GM12878 (cell line): ENCODE results near the gene BLACAT1. TPM values are rescaled to one million over a fixed set of nuclear protein-coding genes. Genes with fewer than 3 reads are reported as not detected.

ENCODE experiments used
- ATAC-seq: fragments of 200-7000 bp; cut with Tn5 transposase; 3 replicates; pipeline ENCODE4 v1.9.1; 2020; ENCODE audit warnings: mild to moderate bottlenecking, moderate library complexity
- BruUV-seq: library from RNA; stranded (reverse); fragments of 400-500 nt; replicated peaks from 2 replicates; lab custom pipeline; 2021; lab: Mats Ljungman, UMichigan
- CTCF ChIA-PET: fragments of 300-600 bp; sonication (Branson Sonifier 250); formaldehyde crosslinking; extraction: SDS; loops from one replicate; lab custom pipeline; 2021; ENCODE audit warnings: inconsistent platforms; lab: Yijun Ruan, JAX
- POLR2A ChIA-PET: fragments of 350-600 bp; formaldehyde crosslinking; extraction: SDS; loops from one replicate; lab custom pipeline; 2021; ENCODE audit warnings: inconsistent platforms; lab: Charles Lee
- RAD21 ChIA-PET: fragments of 300-600 bp; sonication (Branson Sonifier 250); formaldehyde crosslinking; loops from one replicate; lab custom pipeline; 2023; ENCODE audit warnings: antibody characterized with exemption; ENCODE audit not compliant: unreplicated experiment; lab: Charles Lee
- SMC1A ChIA-PET: fragments of 300-600 bp; sonication (Branson Sonifier 250); formaldehyde crosslinking; loops from one replicate; lab custom pipeline; 2023; ENCODE audit not compliant: unreplicated experiment, uncharacterized antibody; lab: Charles Lee
- DNase-seq: peaks from one replicate; pipeline ENCODE4 v3.0.0-alpha.2; 2011; ENCODE audit warnings: low read depth, low spot score
- FAIRE-seq: peaks from 3 replicates; lab custom pipeline; 2011; peaks lifted over from hg19 to GRCh38; lab: Jason Lieb, UNC
- H2AFZ ChIP-seq: 2 replicates; pipeline ENCODE4 v1.6.0; 2011; ENCODE audit warnings: low read depth, low read length, control low read depth; ENCODE audit not compliant: control insufficient read depth
- H3K27ac ChIP-seq: 2 replicates; pipeline ENCODE4 v1.5.1; 2011; ENCODE audit warnings: control low read depth; ENCODE audit not compliant: control insufficient read depth, insufficient read depth
- H3K27me3 ChIP-seq, 2 experiments: replicated peaks in 1 of 2; 2 replicates each; pipeline versions ENCODE4 v1.6.0 to v1.6.1; 2011; ENCODE audit warnings: low read length in 1 of 2; ENCODE audit not compliant: control insufficient read depth in 2 of 2, insufficient read depth in 2 of 2
- H3K36me3 ChIP-seq, 2 experiments: 2 replicates each; pipeline ENCODE4 v1.5.1; 2011; ENCODE audit warnings: low read length in 1 of 2; ENCODE audit not compliant: control insufficient read depth in 2 of 2, insufficient read depth in 2 of 2
- H3K4me1 ChIP-seq: 2 replicates; pipeline ENCODE4 v1.6.1; 2011; ENCODE audit warnings: mild to moderate bottlenecking, low read length, moderate library complexity, mixed read lengths; ENCODE audit not compliant: control insufficient read depth, insufficient read depth
- H3K4me2 ChIP-seq: 2 replicates; pipeline ENCODE4 v1.6.0; 2011; ENCODE audit warnings: control low read depth; ENCODE audit not compliant: control insufficient read depth, insufficient read depth
- H3K4me3 ChIP-seq: fragments of 200-600 bp; sonication (generic); 2 replicates; pipeline ENCODE4 v1.5.1; 2016
- H3K79me2 ChIP-seq: 2 replicates; pipeline ENCODE4 v1.6.0; 2011; ENCODE audit warnings: low read length; ENCODE audit not compliant: control insufficient read depth, insufficient read depth
- H3K9ac ChIP-seq: 2 replicates; pipeline ENCODE4 v1.8.0; 2011; ENCODE audit warnings: low read length, control low read depth, mixed read lengths; ENCODE audit not compliant: control insufficient read depth, insufficient read depth
- H3K9me3 ChIP-seq: replicated peaks from 3 replicates; pipeline ENCODE4 v1.5.1; 2011; ENCODE audit warnings: mild to moderate bottlenecking, low read length; ENCODE audit not compliant: control insufficient read depth, insufficient read depth
- H4K20me1 ChIP-seq: 2 replicates; pipeline ENCODE4 v1.6.0; 2011; ENCODE audit not compliant: control insufficient read depth, insufficient read depth
- BCL11A ChIP-seq: IDR thresholded peaks from 2 replicates; pipeline ENCODE4 v1.6.1; 2011; ENCODE audit warnings: low read depth, low read length
- ELK1 ChIP-seq: IDR thresholded peaks from 2 replicates; pipeline ENCODE4 v1.6.1; 2012; ENCODE audit warnings: low read depth, low read length, improper control_type of control experiment
- GATAD2B ChIP-seq: fragments of 450-650 bp; conservative IDR thresholded peaks from 2 replicates; pipeline ENCODE4 v1.6.1; 2017; ENCODE audit warnings: low read depth, mild to moderate bottlenecking, moderate library complexity
- JUNB ChIP-seq: IDR thresholded peaks from 2 replicates; pipeline ENCODE4 v1.6.1; 2016; ENCODE audit warnings: antibody characterized with exemption, mild to moderate bottlenecking
- NBN ChIP-seq: fragments of 450-650 bp; IDR thresholded peaks from 2 replicates; pipeline ENCODE4 v1.6.1; 2016
- RAD51 ChIP-seq: fragments of 450-650 bp; IDR thresholded peaks from 2 replicates; pipeline ENCODE4 v1.6.1; 2016; ENCODE audit warnings: moderate library complexity, mild to moderate bottlenecking, inconsistent platforms
- SUPT20H ChIP-seq: IDR thresholded peaks from 2 replicates; pipeline ENCODE4 v1.6.1; 2011; ENCODE audit warnings: low read depth, mild to moderate bottlenecking, low read length, moderate library complexity, borderline replicate concordance; ENCODE audit not compliant: control insufficient read depth
- SUZ12 ChIP-seq: fragments of 200-600 bp; sonication (generic); IDR thresholded peaks from one replicate; pipeline ENCODE4 v1.6.1; 2018; ENCODE audit warnings: antibody characterized with exemption, mild to moderate bottlenecking; ENCODE audit not compliant: unreplicated experiment
- ZNF24 ChIP-seq: fragments of 450-650 bp; IDR thresholded peaks from 2 replicates; pipeline ENCODE4 v1.6.1; 2017; ENCODE audit warnings: antibody characterized with exemption, mild to moderate bottlenecking
- WGBS: methylation state at CpG from one replicate; pipeline ENCODE4 v1.1.6; 2016; ENCODE audit warnings: low lambda C conversion rate; ENCODE audit not compliant: insufficient replicate concordance, insufficient coverage; ENCODE audit errors: missing lambda C conversion rate; 5-methylcytosine and 5-hydroxymethylcytosine counted together
- in situ Hi-C: fragments of 300-500 bp; cut with MboI; formaldehyde crosslinking; loops from 9 replicates; pipeline ENCODE4 v1.14.3; 2018; ENCODE audit warnings: mixed read lengths
- intact Hi-C: fragments of 100-400 bp; cut with micrococcal nuclease; formaldehyde crosslinking; loops from one replicate; pipeline ENCODE4 v1.14.2; 2022; ENCODE audit not compliant: unreplicated experiment
- polyA plus RNA-seq, 11 experiments: library from polyadenylated mRNA; depleted of rRNA in 4 of 11; unstranded in 6 of 11; stranded (reverse) in 5 of 11; fragments of >200 nt; fragmentation: Nextera tagmentation in 4 of 11; fragmentation: Illumina TruSeq in 1 of 11; extraction: Ambion mirVana in 4 of 11; extraction: Trizol in 1 of 11; gene quantifications; 1 replicate in 1 of 11; 2 replicates in 10 of 11; pipeline versions ENCODE4 v1.2.1 to v1.2.3, GENCODE V29; 2011 to 2016; ENCODE audit warnings: inconsistent platforms in 2 of 11, missing spikeins in 2 of 11, low read depth in 1 of 11
- total RNA-seq, 4 experiments: library from RNA; depleted of rRNA in 3 of 4; stranded (reverse); fragments of >200 nt in 3 of 4; fragmentation: Illumina TruSeq in 1 of 4; extraction: Trizol in 1 of 4; gene quantifications; 2 replicates each; pipeline versions ENCODE4 v1.2.1 to v1.2.3, GENCODE V29; 2013 to 2021

BLACAT1 gene
- total and polyA plus RNA-seq, 10 of the 15 experiments (the other 5 are each of a cell fraction or from before 2014, with no cell fraction given): 0.04 to 1.6 (median 0.15) TPM; not detected in 1

- TF ChIP-seq NBN (no peak), ELK1 (no peak)
- Histone ChIP-seq H3K27ac (no peak overlapping the region), H3K79me2 (no peaks in the 10 kb centered on the region), H3K27me3 (no peaks in the 10 kb centered on the region; a peak in 1 of 4 replicates), H3K9ac (no peak overlapping the region), H2AFZ (no peak overlapping the region), H3K36me3 (no peaks in the 10 kb centered on the region), H4K20me1 (no peaks in the 10 kb centered on the region), H3K4me3 (no peak overlapping the region), H3K9me3 (no peaks in the 10 kb centered on the region), H3K4me2 (0 out of 2 replicates have a peak overlapping the region, but pooled peaks have one; percentile 67), H3K4me1 (peaks cover 20% of the 10 kb centered on the region)
- ChIA-PET POLR2A (interaction anchor here (0.7 kb wide), 1 partner anchor 36 kb away, joined by 3 read pairs; no protein-coding TSS in a partner anchor), SMC1A (interaction anchor here (1.4 to 5.0 kb wide), 6 partner anchors 10 to 117 kb away, joined by 4 to 35 read pairs (median 12); no protein-coding TSS in a partner anchor), RAD21 (interaction anchor here (5.5 to 5.9 kb wide), 2 partner anchors 38 to 43 kb away, joined by 37 to 42 read pairs; no protein-coding TSS in a partner anchor), CTCF (interaction anchor here (0.6 to 5.6 kb wide), 7 partner anchors 11 to 681 kb away, joined by 3 to 55 read pairs (median 3); no protein-coding TSS in a partner anchor)
- 71% methylated on average over 11 of the region's 12 CpGs for WGBS
- ATAC-seq: no peak
- no peak for FAIRE-seq
- intact Hi-C loops (no loop called here), in situ Hi-C loops (no loop called here)
- BruUV-seq: no TSS peak
- DNase-seq: no peak
Observed at GRCh38 chr1:205442051-205442725, 13.7 kb downstream of the BLACAT1 start.

DNA sequence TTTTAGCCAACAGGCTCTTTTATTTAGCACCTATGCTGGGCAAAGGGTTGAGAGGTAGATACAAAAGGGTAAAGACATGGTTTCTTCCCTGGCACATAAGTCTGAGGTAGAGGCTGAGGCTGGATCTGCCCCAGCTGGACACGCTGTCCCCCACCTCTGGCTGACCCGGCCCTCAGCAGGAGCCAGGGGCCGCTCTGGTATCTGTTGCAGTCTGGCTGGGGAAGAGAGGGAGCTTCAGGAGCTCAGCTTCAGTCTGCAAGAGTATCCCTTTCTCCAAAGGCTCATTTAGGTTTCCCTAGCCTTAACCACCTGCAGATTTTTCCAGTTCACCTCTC lies 14.2 kb downstream of the BLACAT1 start:
- no peaks in the 10 kb centered on the region for H3K9me3 ChIP-seq
- TF ChIP-seq JUNB (no peak), RAD51 (no peak), NBN (no peak), SUPT20H (no peak), ZNF24 (no peak), BCL11A (no peak), GATAD2B (no peak), SUZ12 (no peak)
- no peaks in the 10 kb centered on the region; a peak in 1 of 4 replicates for H3K27me3 ChIP-seq
- no peak overlapping the region; the same call in 1 of the 2 replicates for H3K27ac ChIP-seq
- CTCF ChIA-PET: interaction anchor here (0.9 to 5.6 kb wide), 13 partner anchors 8 to 168 kb away, joined by 3 to 55 read pairs (median 6); no protein-coding TSS in a partner anchor
- 51% methylated on average over 3 of the region's 3 CpGs for WGBS
- H3K79me2 ChIP-seq: no peaks in the 10 kb centered on the region
- H3K36me3 ChIP-seq: no peaks in the 10 kb centered on the region
- H3K4me3 ChIP-seq: no peak overlapping the region
- DNase-seq (no peak), ATAC-seq (no peak), FAIRE-seq (peak; percentile 23)
- BruUV-seq: no TSS peak
- H2AFZ ChIP-seq: no peak overlapping the region
- POLR2A ChIA-PET: interaction anchor here (0.6 to 1.9 kb wide), 6 partner anchors 8 to 321 kb away, joined by 3 to 10 read pairs (median 4); no protein-coding TSS in a partner anchor
- H3K4me2 ChIP-seq: peak overlapping the region; percentile 67
- H4K20me1 ChIP-seq: no peaks in the 10 kb centered on the region
- no peak overlapping the region for H3K9ac ChIP-seq
- RAD21 ChIA-PET: interaction anchor here (0.8 to 5.9 kb wide), 9 partner anchors 9 to 124 kb away, joined by 3 to 42 read pairs (median 7); no protein-coding TSS in a partner anchor
- peaks cover 20% of the 10 kb centered on the region for H3K4me1 ChIP-seq
- intact Hi-C loops (loop anchor here (2.0 kb wide), 1 partner anchor 39 kb away; no protein-coding TSS in a partner anchor), in situ Hi-C loops (no loop called here)
- SMC1A ChIA-PET: interaction anchor here (1.1 to 5.0 kb wide), 8 partner anchors 10 to 116 kb away, joined by 3 to 35 read pairs (median 8); no protein-coding TSS in a partner anchor
